ENCODE measurements around the gene HSD17B12.

The HSD17B12 gene

DNA sequence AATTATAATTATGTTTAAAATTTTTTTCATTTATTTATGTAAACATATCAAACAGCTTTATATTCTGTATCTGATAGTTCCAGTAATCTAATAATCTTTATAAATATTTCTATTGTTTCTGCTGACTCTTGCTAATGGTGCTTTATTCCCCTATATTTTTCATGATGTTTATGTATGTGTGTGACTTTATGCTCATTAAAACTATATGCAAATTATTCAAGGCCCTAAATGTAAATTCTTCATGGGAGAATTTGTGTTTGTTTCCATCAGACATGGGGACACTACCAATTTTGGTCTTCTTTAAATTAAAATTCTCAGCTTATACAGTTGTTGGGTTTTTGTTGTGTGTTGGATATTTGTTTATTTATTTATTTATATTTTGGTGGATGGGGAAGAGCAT, 186.4 kb downstream of the HSD17B12 start:
- no peak for DNase-seq

GRCh38 chr11:43868852-43869567, 188.5 kb downstream of the HSD17B12 start:
- Mint-ChIP-seq H3K9me3 (peaks cover 4% of the 10 kb centered on the region), H3K27ac (peak overlapping the region; percentile 69), H3K4me3 (no peak overlapping the region), H3K36me3 (ENCODE audit: low read depth) (peaks cover 2% of the 10 kb centered on the region), H3K4me1 (peaks cover 32% of the 10 kb centered on the region), H3K27me3 (peaks cover 43% of the 10 kb centered on the region)
- ATAC-seq (peak; percentile 98), DNase-seq (peak; percentile 33)

More for the DNA sequence above, 186.4 kb downstream of the HSD17B12 start:
- H3K4me1 Mint-ChIP-seq, result peaks cover 34% of the 10 kb centered on the region
- no peak overlapping the region for H3K4me3 Mint-ChIP-seq
- peaks cover 7% of the 10 kb centered on the region for H3K9me3 Mint-ChIP-seq
- H3K36me3 Mint-ChIP-seq (ENCODE audit: low read depth), result peaks cover 2% of the 10 kb centered on the region
- ATAC-seq, result no peak
- H3K27ac Mint-ChIP-seq, result no peak overlapping the region
- H3K27me3 Mint-ChIP-seq, result peaks cover 28% of the 10 kb centered on the region

GRCh38 chr11:43871051-43871450, 190.5 kb downstream of the HSD17B12 start:
- ATAC-seq (no peak), DNase-seq (no peak)
- Mint-ChIP-seq H3K27ac (no peak overlapping the region), H3K36me3 (ENCODE audit: low read depth) (peaks cover 2% of the 10 kb centered on the region), H3K4me1 (peaks cover 28% of the 10 kb centered on the region), H3K9me3 (peaks cover 4% of the 10 kb centered on the region), H3K4me3 (no peak overlapping the region), H3K27me3 (peaks cover 45% of the 10 kb centered on the region)

- DNase-seq (no peak), ATAC-seq (no peak)
- no peaks in the 10 kb centered on the region for H3K36me3 Mint-ChIP-seq (ENCODE audit: low read depth)
- H3K9me3 Mint-ChIP-seq, result no peaks in the 10 kb centered on the region
- H3K27ac Mint-ChIP-seq, result no peak overlapping the region
- H3K27me3 Mint-ChIP-seq, result peaks cover 39% of the 10 kb centered on the region
- H3K4me3 Mint-ChIP-seq, result no peak overlapping the region
- H3K4me1 Mint-ChIP-seq, result peaks cover 21% of the 10 kb centered on the region
Observed at GRCh38 chr11:43872995-43873394, 192.5 kb downstream of the HSD17B12 start.

GRCh38 chr11:43874078-43874477, 193.5 kb downstream of the HSD17B12 start:
- Mint-ChIP-seq H3K27me3 (peaks cover 40% of the 10 kb centered on the region), H3K36me3 (ENCODE audit: low read depth) (no peaks in the 10 kb centered on the region), H3K4me3 (no peak overlapping the region), H3K27ac (no peak overlapping the region), H3K4me1 (peaks cover 10% of the 10 kb centered on the region), H3K9me3 (no peaks in the 10 kb centered on the region)
- ATAC-seq (no peak), DNase-seq (no peak)

DNA sequence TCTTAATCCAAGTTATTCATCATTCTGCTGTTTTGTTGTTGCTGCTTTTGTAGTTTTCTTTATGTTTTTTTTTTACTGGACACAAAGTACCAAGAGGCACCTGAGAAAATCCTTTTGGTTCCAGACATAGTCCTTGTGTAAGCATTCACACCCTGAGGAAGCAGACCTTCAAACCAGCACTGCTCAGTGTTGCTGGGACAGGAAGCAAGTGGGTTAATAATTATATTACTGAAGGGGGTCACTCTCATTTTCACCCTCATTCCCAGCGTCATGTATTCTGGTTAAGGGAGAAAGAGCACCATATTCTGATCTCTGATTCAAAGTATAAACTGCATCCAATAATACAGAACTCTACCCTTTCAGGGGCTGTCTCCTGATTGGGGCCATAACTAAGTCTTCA, 194.2 kb downstream of the HSD17B12 start:
- Mint-ChIP-seq H3K4me3 (no peak overlapping the region), H3K36me3 (ENCODE audit: low read depth) (no peaks in the 10 kb centered on the region), H3K27ac (no peak overlapping the region), H3K4me1 (peaks cover 4% of the 10 kb centered on the region), H3K27me3 (peaks cover 39% of the 10 kb centered on the region), H3K9me3 (no peaks in the 10 kb centered on the region)
- DNase-seq (no peak), ATAC-seq (no peak)

- DNase-seq, result no peak
- H3K9me3 Mint-ChIP-seq, result peaks cover 4% of the 10 kb centered on the region
- H3K27me3 Mint-ChIP-seq, result peaks cover 10% of the 10 kb centered on the region
- peak overlapping the region; percentile 90 for H3K4me3 Mint-ChIP-seq
- ATAC-seq, result no peak
- peaks cover 23% of the 10 kb centered on the region for H3K4me1 Mint-ChIP-seq
- H3K36me3 Mint-ChIP-seq (ENCODE audit: low read depth), result peaks cover 18% of the 10 kb centered on the region
- peak overlapping the region; percentile 86 for H3K27ac Mint-ChIP-seq
Observed at GRCh38 chr11:43879789-43880639, 199.5 kb downstream of the HSD17B12 start.

GRCh38 chr11:43880640-43881159, 200.2 kb downstream of the HSD17B12 start, which contains the start of gene ALKBH3:
TSS of gene ALKBH3 (plus strand) at chr11:43880831. CDS start at chr11:43882653, 1,822 bp downstream.
- Mint-ChIP-seq H3K36me3 (ENCODE audit: low read depth) (peaks cover 23% of the 10 kb centered on the region), H3K4me3 (peak within 1 kb of the TSS; percentile 90), H3K27ac (peak within 1 kb of the TSS; percentile 86), H3K9me3 (peaks cover 4% of the 10 kb centered on the region), H3K4me1 (peaks cover 23% of the 10 kb centered on the region), H3K27me3 (peaks cover 3% of the 10 kb centered on the region)
- peak; percentile 100 for ATAC-seq
- peak; percentile 91 for DNase-seq

GRCh38 chr11:43892851-43893250, 212.3 kb downstream of the HSD17B12 start:
- ATAC-seq (no peak), DNase-seq (no peak)
- H3K27me3 Mint-ChIP-seq, result no peaks in the 10 kb centered on the region
- H3K4me1 Mint-ChIP-seq, result no peaks in the 10 kb centered on the region
- no peak overlapping the region for H3K27ac Mint-ChIP-seq
- H3K9me3 Mint-ChIP-seq, result no peaks in the 10 kb centered on the region
- H3K4me3 Mint-ChIP-seq, result no peak overlapping the region
- H3K36me3 Mint-ChIP-seq (ENCODE audit: low read depth), result peaks cover 51% of the 10 kb centered on the region

DNA sequence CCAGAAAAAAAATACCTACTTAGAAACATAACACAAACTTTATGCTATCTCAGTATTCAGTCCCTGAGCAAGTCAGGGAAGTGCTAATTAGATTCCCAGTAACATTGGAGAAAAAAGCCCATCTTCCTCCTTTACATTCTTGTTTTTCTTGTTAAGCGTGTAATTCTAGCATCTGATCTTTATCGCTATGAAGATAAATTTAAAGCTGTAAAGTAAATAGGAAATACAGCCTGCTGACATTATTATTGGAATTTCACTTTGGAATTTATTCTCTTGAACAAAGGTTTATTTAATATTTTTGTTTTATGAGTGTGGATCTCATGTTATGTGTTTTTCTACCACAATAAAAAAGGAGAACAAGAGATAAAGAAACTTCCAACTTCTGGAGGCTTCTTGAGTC, 214.0 kb downstream of the HSD17B12 start:
- Mint-ChIP-seq H3K9me3 (no peaks in the 10 kb centered on the region), H3K27ac (no peak overlapping the region)

DNA sequence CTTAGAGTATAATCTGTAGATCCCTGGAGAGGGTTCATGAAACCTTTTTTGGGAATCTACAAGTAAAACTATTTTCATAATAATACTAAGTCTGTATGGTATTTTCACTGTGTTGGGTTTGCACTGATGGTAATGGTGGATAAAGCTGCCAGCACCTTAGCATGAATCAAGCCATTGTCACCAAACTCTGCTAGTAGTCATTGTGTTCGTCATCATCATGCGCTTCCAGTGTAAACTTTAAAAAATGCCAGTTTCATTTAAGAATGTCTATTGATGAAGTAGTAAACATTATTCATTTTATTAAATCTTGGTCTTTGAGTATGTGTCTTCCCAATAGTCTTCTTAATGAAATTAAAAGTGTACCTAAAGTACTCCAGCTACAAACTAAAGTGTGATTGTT, 215.1 kb downstream of the HSD17B12 start:
- Mint-ChIP-seq H3K9me3 (no peaks in the 10 kb centered on the region), H3K4me3 (no peak overlapping the region), H3K36me3 (ENCODE audit: low read depth) (peaks cover 44% of the 10 kb centered on the region), H3K4me1 (no peaks in the 10 kb centered on the region), H3K27ac (no peak overlapping the region), H3K27me3 (no peaks in the 10 kb centered on the region)
- DNase-seq (no peak), ATAC-seq (no peak)

More for the DNA sequence above, 214.0 kb downstream of the HSD17B12 start:
- H3K36me3 Mint-ChIP-seq (ENCODE audit: low read depth), result peaks cover 50% of the 10 kb centered on the region
- DNase-seq (no peak), ATAC-seq (no peak)
- no peaks in the 10 kb centered on the region for H3K4me1 Mint-ChIP-seq
- no peak overlapping the region for H3K4me3 Mint-ChIP-seq
- no peaks in the 10 kb centered on the region for H3K27me3 Mint-ChIP-seq

- ATAC-seq (no peak), DNase-seq (no peak)
- H3K4me3 Mint-ChIP-seq, result no peak overlapping the region
- no peak overlapping the region for H3K27ac Mint-ChIP-seq
- peaks cover 46% of the 10 kb centered on the region for H3K36me3 Mint-ChIP-seq (ENCODE audit: low read depth)
- no peaks in the 10 kb centered on the region for H3K9me3 Mint-ChIP-seq
- H3K27me3 Mint-ChIP-seq, result no peaks in the 10 kb centered on the region
- no peaks in the 10 kb centered on the region for H3K4me1 Mint-ChIP-seq
Observed at GRCh38 chr11:43898574-43898973, 218.0 kb downstream of the HSD17B12 start.

GRCh38 chr11:43899094-43899493, 218.6 kb downstream of the HSD17B12 start:
- Mint-ChIP-seq H3K9me3 (no peaks in the 10 kb centered on the region), H3K27ac (no peak overlapping the region), H3K27me3 (no peaks in the 10 kb centered on the region), H3K4me3 (no peak overlapping the region), H3K36me3 (ENCODE audit: low read depth) (peaks cover 48% of the 10 kb centered on the region), H3K4me1 (no peaks in the 10 kb centered on the region)
- DNase-seq (no peak), ATAC-seq (no peak)

DNA sequence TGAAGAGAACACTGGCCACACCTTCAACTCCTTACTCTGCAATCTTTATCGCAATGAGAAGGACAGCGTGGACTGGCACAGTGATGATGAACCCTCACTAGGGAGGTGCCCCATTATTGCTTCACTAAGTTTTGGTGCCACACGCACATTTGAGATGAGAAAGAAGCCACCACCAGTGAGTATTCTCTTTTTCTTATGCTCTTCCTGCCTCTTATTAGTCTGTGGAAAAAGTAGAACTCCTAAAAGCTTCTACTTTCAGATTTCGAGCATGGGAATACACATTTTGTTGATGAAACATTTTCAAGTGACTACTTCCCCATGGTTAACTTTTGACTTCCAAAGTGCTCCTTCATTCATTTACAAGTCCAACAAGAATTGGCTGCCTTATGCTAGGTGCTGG, 221.0 kb downstream of the HSD17B12 start:
- no peaks in the 10 kb centered on the region for H3K27me3 Mint-ChIP-seq
- no peak for DNase-seq
- peaks cover 52% of the 10 kb centered on the region for H3K36me3 Mint-ChIP-seq (ENCODE audit: low read depth)

DNA sequence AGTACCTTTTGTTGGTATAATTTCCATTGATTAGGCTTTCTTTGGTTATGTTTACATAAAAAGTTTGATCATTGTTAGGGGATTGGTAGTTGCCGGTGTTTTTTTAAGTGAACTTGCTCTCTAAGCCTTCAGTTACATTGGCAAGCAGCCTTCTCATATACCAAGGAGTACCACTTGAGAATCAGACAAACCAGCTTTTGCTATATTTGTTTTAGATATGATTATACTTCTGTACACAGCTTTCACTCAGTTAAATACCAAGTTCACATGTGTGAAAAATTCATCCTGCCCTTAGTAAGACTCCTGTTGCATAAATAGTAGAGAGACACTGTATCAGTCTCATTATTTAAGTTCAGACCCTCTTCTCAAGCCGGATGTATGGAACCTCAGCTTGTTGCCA, 222.5 kb downstream of the HSD17B12 start:
- DNase-seq, result no peak
- H3K36me3 Mint-ChIP-seq (ENCODE audit: low read depth), result peaks cover 42% of the 10 kb centered on the region
- H3K4me1 Mint-ChIP-seq, result peaks cover 12% of the 10 kb centered on the region
- no peaks in the 10 kb centered on the region for H3K27me3 Mint-ChIP-seq
- no peaks in the 10 kb centered on the region for H3K9me3 Mint-ChIP-seq
- H3K4me3 Mint-ChIP-seq, result no peak overlapping the region
- no peak for ATAC-seq
- no peak overlapping the region for H3K27ac Mint-ChIP-seq

More for the DNA sequence above, 221.0 kb downstream of the HSD17B12 start:
- no peak overlapping the region for H3K4me3 Mint-ChIP-seq
- no peak for ATAC-seq
- H3K27ac Mint-ChIP-seq, result no peak overlapping the region
- H3K4me1 Mint-ChIP-seq, result peaks cover 2% of the 10 kb centered on the region
- H3K9me3 Mint-ChIP-seq, result no peaks in the 10 kb centered on the region
